ENCODE measurements around the gene CLASRP.
"Not testable (repeated sequence)": the region's sequence is repeated elsewhere in the genome, so short reads cannot be mapped to it uniquely, and the experiment has no call there.

CLASRP gene

DNA sequence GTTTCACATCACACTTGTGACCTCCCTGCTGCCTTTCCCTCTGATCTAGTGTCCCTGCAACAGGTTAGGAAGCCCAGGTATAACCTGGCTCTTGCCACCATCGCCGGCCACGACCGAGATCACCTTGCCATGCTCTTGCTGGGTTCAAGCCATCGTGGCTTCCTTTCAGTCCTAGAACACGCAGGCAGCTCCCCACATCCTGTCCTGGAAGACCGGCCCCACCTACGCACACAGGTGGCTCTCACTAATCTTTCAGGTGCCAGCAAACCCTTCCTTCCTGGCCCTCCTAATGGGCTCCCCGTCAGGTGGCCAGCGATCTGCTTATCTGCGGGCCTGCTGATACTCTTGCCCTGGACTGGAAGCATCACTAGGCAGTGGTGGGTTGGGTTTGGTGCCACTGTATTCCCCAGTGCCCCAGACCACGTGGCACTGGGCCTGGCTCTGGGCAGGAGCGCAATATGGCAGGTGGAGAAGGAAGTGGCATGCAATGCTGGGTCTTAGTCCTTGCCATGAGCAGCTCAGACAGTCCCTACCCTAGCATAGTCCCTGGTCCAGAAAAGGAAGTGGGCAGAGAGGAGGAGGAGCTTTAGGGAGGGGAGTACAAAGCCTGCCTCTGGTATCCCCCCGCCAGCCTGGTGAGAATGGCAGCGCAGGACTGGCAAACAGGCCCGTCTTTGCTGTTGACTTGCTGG lies 66.0 kb downstream of the CLASRP start:
- DNase-seq (ENCODE audit: low read depth): no peak

DNA sequence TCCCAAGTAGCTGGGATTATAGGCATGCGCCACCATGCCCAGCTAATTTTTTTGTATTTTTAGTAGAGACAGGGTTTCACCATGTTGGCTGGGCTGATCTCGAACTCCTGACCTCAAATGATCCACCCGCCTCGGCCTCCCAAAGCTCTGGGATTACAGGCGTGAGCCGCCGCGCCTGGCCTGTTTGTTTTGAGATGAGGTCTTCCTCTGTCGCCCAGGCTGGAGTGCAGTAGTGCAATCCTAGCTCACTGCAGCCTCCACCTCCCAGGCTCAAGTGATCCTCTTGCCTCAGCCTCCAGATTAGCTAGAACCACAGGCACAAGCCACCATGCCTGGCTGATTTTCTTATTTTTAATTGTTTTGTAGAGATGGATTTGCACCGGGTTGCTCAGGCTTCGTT lies 67.5 kb downstream of the CLASRP start:
- DNase-seq (ENCODE audit: low read depth): not testable (repeated sequence)

DNA sequence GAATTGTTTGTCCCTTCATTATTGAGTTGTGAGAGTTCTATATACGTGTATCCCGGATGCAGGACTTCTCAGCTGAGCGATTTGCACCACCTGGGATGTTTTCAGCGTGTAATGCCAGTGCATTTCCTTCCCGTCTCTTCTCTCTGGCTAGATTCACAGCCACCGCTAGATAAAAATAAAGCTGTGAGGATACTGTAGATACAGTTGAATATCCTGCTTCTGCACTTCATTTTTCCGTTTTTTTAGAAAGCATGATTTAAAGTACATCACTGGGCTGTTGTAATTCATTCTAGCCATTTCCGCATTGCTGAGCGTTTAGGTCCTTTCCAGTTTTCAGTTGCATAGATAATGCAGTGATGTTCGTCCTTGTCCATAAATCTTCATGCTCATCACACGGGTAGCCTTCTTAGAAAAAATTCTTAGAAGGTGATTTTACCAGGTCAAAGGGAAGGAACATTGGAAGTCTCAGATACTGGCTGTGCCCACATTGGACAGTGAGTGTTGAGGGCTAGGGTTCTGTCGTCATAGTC lies 68.8 kb downstream of the CLASRP start:
- DNase-seq (ENCODE audit: low read depth): no peak

DNA sequence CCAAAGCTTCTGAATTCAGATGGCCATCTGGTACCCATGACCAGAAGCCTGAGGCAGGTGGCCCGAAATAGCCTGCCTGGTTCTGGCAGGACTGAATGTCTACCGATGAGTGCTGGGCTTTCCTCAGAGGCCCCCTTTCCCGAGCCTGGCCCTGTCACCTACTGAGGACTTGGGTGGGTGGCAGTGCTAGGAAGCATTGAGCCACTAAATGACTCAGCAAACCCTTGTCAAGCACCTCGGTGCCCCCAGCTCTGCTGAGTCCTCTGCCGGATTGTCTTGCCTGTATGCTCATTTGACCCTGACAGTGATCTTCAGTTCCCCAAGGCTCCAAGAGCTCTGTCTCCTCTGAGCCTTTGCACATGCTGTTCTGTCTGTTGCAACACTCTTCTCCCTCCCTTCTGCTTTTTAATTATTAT lies 72.0 kb downstream of the CLASRP start:
- no peak for DNase-seq (ENCODE audit: low read depth)

DNA sequence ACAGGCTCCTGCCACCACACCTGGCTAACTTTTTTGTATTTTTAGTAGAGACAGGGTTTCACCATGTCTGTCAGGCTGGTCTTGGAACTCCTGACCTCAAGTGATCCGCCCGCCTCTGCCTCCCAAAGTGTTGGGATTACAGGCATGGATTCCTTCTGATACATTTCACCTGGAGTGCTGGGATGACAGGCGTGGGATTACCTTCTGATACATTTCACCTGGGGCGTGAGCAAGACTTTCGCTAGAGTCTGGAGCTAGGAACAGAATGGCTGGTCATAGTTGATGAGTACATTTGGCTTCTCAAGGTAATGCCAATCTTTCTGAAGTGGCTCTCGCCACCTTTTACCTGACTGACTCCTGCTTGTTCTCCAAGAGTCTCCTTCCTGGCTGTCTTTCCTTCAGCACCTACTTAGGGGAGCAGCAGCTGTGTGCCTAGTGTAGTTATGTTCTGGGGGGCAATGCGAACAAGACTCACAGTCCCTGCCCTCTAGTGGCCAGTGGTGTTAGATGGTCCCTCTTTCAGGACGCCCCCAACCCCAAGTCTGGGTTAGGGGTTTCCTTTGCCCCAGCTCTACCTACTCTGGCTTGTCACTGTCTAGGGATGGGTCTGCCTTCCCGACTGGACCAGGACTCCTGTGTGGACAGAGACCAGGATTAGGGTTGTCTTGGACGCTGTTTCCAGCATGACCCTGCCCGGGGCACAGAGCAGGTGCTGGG lies 73.4 kb downstream of the CLASRP start:
- no peak for DNase-seq (ENCODE audit: low read depth)

DNA sequence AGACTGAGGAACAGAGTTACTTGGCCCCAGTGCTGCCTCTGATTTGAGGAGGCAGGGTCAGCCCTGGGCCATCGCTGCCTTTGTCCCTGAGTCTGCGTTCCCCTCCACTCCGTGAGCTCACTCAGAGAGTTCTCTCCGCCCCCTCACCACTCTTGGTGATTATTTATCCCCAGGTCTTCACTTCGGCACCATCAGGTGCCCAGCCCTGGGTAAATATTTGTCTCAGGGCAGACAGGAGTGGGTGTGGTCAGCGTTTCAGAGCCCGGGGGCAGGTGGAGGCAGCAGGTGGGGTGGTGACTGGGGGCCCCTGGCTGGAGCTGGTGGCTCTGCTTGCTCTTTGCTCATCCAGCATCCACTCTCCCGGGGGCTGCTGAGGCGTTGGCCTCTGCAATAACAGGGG lies 74.8 kb downstream of the CLASRP start:
- no peak for DNase-seq (ENCODE audit: low read depth)

DNA sequence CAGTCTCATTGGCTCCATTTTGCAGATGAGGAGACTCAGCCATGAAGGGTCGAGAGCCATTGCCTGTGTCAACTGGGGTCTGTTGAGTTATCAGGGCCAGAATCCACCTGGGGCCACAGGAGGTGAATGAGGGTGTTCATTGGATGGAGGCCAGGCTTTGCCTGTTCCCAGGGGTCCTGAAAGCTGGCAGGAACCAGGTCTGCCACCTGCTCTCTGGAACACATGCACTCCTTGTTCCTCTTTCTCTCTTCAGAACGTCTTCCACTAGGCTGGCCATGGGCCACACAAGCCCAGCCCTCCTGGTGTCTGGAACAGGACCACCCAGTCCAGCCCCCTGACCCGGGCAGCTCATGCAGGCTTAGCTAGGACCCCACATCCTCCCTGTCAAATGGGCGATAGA lies 75.3 kb downstream of the CLASRP start:
- no peak for DNase-seq (ENCODE audit: low read depth)

DNA sequence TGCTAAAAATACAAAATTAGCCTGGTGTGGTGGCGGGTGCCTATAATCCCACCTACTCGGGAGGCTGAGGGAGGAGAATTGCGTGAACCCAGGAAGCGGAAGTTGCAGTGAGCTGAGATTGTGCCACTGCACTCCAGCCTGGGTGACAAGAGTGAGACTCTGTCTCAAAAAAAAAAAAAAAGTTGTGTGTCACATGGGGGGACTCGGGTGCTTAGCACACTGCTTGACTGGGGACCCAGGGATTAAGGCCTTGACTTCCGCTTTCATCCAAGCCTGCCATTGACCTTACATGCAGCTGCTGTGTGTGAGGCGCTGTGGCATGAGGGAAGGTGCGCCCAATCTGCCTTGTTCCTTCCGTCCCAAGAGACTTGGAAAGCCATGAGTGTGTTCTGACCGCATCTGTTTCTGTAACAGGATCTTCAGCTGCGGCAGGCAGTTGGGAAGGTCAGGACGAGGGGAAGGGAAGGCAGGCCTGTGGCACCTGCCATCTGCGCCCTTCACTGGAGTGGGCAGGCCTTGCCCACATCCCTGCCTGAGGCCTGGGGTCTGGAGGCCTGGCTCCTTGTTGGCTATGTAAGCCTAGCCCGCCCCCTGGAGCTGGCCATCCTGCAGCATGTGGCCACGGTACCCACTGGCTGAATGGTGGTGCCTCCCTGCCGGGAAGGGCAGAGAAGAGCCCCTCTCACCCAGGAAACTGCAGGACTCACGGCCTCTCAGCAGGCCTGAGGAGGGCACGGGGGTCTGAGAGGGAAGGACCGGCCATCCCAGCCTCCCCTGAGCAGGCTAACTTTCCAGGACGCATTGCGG lies 77.2 kb downstream of the CLASRP start:
- DNase-seq (ENCODE audit: low read depth): no peak

- no peak for DNase-seq (ENCODE audit: low read depth)
Observed at GRCh38 chr19:45117167-45117594, 78.3 kb downstream of the CLASRP start.

GRCh38 chr19:45117671-45118070 lies 78.8 kb downstream of the CLASRP start:
- DNase-seq (ENCODE audit: low read depth): no peak

GRCh38 chr19:45118106-45118505 lies 79.3 kb downstream of the CLASRP start:
- no peak for DNase-seq (ENCODE audit: low read depth)

- DNase-seq (ENCODE audit: low read depth): not testable (repeated sequence)
Observed at GRCh38 chr19:45118591-45119355, 79.9 kb downstream of the CLASRP start.

GRCh38 chr19:45119582-45119981 lies 80.7 kb downstream of the CLASRP start:
- no peak for DNase-seq (ENCODE audit: low read depth)

All from stimulated activated CD8-positive, alpha-beta memory T cell treated with anti-CD3 and anti-CD28 coated beads, Interleukin-15, amount 100 ng/mL, for 1 hour (primary cell).